GM19328 (cell line): ENCODE results near the gene NOTUM.
A peak's percentile ranks its signal among the peaks of the same experiment; 100 is the strongest.

Experiments used
- ATAC-seq: cut with Tn5 transposase; IDR thresholded peaks from one replicate; pipeline ENCODE4 v1.9.1; 2021; ENCODE audit warnings: mild to moderate bottlenecking, moderate library complexity; ENCODE audit not compliant: unreplicated experiment

Gene NOTUM

GRCh38 chr17:81926451-81927151, 34.4 kb downstream of the NOTUM start:
- peak; percentile 14 for ATAC-seq

GRCh38 chr17:81925860-81926450, 35.0 kb downstream of the NOTUM start:
- no peak for ATAC-seq

- ATAC-seq: no peak
Observed at GRCh38 chr17:81924557-81925532, 36.1 kb downstream of the NOTUM start.

GRCh38 chr17:81923302-81924260, 37.4 kb downstream of the NOTUM start:
- no peak for ATAC-seq

- no peak for ATAC-seq
Observed at GRCh38 chr17:81922566-81923301, 38.3 kb downstream of the NOTUM start.

- no peak for ATAC-seq
Observed at GRCh38 chr17:81921996-81922565, 38.9 kb downstream of the NOTUM start.

GRCh38 chr17:81921537-81921862, 39.5 kb downstream of the NOTUM start:
- ATAC-seq: no peak

GRCh38 chr17:81920612-81921536, 40.1 kb downstream of the NOTUM start:
- no peak for ATAC-seq

- no peak for ATAC-seq
Observed at GRCh38 chr17:81918832-81919545, 42.0 kb downstream of the NOTUM start.

- ATAC-seq: peak; percentile 14
Observed at GRCh38 chr17:81918333-81918669, 42.7 kb downstream of the NOTUM start.

- peak; percentile 70 for ATAC-seq
Observed at GRCh38 chr17:81917565-81918332, 43.2 kb downstream of the NOTUM start, which contains the start of gene SIRT7. Gene SIRT7, minus strand, starts transcription at chr17:81918176. Its CDS starts 45 bp downstream, at chr17:81918131.

GRCh38 chr17:81916234-81917001, 44.6 kb downstream of the NOTUM start:
- no peak for ATAC-seq

- ATAC-seq: no peak
Observed at GRCh38 chr17:81915331-81915730, 45.7 kb downstream of the NOTUM start.

GRCh38 chr17:81914103-81914850, 46.7 kb downstream of the NOTUM start:
- ATAC-seq: no peak

GRCh38 chr17:81913394-81914102, 47.4 kb downstream of the NOTUM start:
- no peak for ATAC-seq
